Jurkat, Clone E6-1 (cell line): ENCODE results near the gene FGD3.

ENCODE experiments used
- DNase-seq: peaks from one replicate; pipeline ENCODE4 v3.0.0-alpha.2; 2011; ENCODE audit warnings: low read depth, low spot score
- H3K4me3 ChIP-seq: 2 replicates; pipeline ENCODE4 v1.5.1; 2011; ENCODE audit warnings: mild to moderate bottlenecking, low read length, control low read depth, moderate library complexity

The FGD3 gene

DNA sequence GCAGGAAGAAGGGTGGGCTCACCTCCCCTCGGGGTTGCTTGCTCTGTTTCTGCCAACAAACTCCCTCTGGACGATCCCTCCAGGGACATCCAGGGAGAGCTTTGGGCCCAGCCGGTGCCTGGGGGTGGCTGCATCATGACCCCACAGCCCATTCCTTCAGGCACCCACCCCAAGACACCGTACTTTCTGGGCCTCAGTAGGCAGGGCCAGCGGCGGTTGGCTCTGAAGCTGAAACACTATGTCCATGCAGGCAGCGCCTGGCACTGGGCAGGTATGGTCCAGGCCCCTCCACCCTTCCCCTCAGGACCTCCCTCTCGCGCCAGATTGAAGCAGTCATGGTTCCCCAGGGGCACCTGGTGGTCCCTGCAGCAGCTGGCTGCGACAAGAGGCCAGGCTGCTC, 92.7 kb downstream of the FGD3 start:
- H3K4me3 ChIP-seq: no peak overlapping the region
- no peak for DNase-seq

DNA sequence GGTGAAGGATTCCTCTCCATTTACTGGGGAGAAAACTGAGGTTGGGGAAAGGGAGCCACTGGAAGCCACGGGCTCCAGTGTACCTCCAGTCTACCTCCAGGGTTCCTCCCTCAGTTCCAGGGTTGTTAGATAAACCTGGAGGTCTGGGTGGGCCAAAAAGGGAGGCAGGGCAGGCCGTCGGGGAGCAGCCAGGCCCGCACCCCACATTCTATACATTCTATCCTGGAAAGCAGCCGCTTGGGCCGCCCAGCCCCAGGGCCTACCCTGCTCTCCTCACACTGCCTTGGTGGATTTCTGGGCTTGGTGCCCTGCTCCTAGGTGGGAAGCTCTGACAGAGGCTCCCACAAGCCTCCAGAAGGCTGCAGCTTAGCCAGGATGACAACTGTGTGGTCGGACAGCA, 93.1 kb downstream of the FGD3 start:
- H3K4me3 ChIP-seq: no peak overlapping the region
- no peak for DNase-seq

DNA sequence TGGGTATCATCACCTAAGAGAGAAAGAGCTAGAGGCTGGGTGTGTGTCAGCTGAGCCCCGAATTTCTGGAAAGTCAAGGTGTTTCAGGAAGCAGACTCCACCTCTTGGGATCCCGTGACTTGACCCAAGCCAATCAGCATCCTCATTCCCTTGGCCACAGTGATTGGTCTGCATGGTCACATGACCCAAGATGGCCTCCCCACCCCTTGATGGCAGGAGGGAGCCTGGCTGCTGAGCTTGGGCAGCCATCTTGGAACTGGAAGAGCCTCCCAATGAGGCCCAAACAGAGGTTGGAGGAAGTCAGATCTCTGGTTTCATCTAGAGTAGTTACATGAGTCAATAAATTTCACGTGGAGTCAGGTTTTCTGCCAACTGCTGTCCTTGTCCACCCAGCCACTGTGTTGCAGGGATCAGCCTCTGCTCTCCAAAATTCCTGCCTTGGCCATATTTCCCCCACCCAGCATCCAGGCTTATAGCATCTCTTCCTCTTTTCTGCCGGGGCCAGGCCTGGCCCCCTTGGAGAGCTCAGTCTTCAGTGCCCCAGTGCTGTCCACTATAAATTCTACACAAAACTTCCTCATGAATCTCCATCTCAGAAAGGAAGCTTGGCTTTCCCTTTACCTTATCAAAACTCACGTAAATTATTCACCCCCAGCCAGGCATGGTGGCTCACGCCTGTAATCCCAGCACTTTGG, 93.9 kb downstream of the FGD3 start:
- no peak for DNase-seq
- no peak overlapping the region for H3K4me3 ChIP-seq

DNA sequence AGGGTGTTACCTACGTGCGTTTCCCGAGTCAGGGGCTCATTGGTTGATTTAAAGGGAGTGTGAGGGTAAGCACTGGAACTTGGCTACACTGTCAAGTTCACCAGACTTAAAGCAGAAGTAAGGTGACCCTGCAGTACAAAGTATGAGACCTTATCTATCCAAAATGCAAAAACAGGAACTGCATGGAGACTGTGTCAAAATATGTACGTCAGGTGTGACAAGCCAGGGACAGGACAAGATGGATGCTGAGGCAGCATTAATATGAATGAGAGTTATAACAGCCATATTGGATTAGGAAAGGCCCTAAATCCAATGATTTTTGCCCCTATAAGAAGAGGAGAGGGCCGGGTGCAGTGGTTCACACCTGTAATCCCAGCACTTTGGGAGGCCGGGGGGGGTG, 95.8 kb downstream of the FGD3 start:
- no peak overlapping the region for H3K4me3 ChIP-seq
- no peak for DNase-seq

DNA sequence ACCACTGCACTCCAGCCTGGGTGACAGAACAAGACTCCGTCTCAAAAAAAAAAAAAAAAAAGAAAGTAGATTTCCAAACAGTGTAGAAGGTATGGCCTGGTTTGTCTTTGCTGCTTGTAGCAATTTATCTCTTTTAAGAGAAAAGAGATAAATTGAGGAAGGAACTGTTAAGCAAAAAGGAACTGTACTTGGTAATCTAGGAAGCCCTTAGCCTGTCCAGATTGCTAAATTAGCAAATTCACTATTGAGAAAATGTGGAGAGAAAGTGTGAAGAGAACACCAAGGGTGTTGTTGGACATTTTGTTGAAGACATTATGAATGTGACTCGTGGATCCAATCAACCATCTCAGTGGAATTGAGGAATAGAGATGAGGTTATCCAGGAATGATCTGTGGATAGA, 98.2 kb downstream of the FGD3 start:
- no peak for DNase-seq
- H3K4me3 ChIP-seq: no peak overlapping the region

DNA sequence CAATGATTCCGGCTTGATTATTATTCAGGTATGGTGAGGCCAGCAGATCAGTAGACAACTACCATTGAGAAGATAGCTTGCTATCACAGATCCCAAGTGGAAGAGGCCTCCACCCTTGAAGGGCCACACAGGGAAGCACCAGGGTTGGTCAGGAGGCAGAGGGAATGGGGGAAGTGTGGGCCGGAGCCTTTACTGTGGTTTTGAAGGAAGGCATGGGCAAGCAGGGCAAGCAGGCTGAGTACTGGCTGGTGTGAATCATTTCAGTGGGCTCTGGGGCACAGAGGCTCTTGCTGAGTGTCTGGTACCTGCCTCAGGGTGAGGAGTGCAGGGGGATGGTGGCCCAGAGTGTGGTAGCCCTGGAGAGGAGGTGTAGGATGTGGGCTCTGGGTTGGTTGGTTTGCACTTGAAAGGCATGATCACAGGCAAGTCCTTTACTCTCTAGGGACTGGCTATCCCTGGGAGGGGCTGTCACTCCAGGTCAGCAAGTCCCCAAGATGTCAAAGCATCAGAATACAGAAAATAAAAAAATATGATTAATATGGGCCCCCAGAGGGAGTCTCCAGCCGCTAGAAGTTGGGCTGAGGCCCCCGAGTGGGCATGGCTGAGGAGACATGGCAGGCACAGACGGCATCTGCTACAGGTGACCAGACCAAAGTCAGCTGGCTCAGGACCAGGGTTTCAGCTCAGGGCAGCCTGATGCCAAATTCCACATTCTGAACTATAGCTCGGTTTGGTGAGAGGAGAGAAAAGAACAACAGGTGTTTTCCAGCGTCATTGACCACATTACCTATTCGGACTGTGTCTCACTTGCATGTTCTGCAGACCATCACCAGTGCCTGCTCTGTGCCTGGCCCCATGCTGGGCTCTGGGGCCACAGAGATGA, 101.5 kb downstream of the FGD3 start:
- no peak for DNase-seq
- no peak overlapping the region for H3K4me3 ChIP-seq

DNA sequence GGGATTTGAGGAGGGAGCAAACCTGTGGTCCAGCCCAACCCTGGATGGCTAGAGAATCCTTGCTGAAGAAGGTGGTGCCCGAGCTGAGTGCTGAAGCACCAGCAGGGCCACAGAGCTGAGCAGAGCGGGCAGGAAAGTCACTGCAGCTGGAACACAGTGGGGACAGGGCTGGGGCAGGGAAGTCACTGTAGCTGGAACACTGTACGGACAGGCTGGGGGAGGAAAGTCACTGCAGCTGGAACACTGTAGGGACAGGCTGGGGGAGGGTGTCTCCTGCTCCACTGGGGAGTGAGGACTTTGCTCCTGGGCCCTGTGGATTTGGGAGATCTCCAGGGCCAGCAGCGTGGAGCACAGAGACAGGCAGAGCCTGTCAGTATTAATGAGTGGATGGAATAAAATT, 102.2 kb downstream of the FGD3 start:
- H3K4me3 ChIP-seq: no peak overlapping the region
- DNase-seq: no peak

DNA sequence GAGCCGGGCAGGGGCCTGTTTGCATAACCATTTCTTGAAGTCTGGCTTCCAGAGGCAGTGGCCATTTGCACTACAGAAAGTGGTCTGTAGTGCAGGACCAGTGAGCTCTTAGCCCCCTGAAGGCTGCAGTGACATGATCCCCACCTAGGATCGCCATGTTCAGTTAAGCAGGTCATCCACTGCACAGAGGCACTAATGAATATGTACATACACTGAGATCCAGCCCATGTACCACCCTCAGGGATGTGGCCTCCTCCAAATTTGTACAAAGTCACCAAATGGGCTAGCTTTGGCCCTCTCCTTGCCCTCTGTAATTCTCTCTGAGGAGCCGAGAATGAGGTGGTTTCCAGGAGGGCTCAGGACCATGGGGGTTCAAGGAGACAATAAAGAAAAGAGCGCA, 102.9 kb downstream of the FGD3 start:
- no peak for DNase-seq

DNA sequence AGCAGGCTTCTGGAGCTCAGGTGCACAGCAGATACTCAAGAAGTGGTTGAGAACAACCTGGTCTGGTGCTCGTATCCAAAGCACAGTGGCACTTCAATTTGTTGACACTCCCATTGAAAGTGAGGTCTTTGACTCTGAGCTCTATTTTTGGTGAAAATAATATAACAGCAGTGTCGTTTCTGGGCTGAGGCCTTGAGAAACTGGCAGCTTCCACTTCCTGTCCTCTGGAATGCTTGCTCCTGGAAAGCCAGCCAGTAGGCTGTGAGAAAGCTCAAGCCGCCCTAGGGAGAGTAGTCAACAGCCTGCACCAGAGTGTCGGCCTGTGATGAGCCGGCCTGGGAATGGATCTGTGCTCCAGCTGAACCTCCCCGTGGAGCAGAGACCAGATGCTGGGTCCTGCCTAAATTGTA, 104.4 kb downstream of the FGD3 start:
- DNase-seq: no peak
- no peak overlapping the region for H3K4me3 ChIP-seq

More for the DNA sequence above, 102.9 kb downstream of the FGD3 start:
- no peak overlapping the region for H3K4me3 ChIP-seq

DNA sequence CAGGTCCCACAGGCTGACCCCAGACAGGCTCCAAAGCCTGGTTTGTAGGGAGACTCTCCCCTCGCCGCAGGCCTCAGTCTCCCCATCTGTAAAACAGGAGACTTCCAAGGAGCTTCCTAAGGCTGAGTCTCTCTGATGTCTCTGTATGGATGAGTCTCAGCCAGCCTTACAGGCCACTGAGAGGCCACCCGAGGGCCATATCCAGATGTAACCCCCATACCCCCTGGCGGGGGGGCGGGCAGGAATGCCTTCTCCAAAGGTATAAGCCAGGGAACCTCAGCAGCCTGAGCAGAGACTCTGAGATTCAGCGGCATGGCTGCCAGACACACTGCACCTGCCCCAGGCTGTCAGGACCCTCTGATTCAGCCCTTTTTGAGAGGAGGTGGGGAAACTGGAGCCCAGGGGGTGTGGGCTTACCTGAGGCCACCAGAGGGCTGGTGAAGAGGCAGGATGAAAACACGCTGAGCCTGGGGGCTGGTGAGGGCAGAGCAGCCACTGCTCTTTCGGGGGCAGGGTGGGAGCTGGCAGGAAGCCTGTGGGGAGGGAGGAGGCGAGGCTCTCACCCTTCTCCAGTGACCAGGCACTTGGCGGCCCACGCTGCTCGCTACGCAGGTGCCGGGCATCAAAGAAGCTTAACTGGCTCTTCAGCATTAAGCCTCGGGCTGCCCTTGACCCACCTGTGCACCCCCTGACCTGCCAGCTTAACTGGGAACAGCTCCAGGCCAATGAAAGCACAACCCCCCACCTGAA, 105.6 kb downstream of the FGD3 start:
- H3K4me3 ChIP-seq: no peak overlapping the region
- DNase-seq: no peak

DNA sequence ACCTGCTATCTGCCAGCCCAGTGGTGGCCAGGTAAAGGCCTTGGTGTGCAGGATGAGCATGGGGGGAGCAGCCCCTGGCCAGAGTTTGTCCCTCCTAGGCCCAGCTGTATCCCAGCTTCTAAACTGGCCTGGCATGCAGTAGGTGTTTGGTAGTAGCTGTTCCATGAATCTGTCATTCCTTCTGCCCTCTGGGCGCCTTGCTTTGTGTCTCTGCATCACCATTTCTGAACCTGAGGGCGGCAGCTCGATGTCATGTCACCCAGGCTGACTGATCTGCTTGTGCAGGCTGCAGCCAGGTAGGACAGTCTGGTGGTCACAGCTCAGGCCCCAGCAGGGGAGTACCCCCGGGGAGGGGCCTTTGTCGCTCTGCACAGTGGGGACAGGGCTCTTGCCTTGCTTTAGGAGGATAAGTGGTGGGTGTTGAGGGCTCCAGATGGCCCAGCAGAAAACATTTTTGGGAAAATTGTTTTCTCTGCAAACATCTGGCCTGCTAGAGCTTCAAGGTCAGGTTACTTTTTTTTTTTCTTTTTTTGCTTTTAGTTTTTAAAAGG, 106.5 kb downstream of the FGD3 start:
- no peak overlapping the region for H3K4me3 ChIP-seq
- DNase-seq: no peak

DNA sequence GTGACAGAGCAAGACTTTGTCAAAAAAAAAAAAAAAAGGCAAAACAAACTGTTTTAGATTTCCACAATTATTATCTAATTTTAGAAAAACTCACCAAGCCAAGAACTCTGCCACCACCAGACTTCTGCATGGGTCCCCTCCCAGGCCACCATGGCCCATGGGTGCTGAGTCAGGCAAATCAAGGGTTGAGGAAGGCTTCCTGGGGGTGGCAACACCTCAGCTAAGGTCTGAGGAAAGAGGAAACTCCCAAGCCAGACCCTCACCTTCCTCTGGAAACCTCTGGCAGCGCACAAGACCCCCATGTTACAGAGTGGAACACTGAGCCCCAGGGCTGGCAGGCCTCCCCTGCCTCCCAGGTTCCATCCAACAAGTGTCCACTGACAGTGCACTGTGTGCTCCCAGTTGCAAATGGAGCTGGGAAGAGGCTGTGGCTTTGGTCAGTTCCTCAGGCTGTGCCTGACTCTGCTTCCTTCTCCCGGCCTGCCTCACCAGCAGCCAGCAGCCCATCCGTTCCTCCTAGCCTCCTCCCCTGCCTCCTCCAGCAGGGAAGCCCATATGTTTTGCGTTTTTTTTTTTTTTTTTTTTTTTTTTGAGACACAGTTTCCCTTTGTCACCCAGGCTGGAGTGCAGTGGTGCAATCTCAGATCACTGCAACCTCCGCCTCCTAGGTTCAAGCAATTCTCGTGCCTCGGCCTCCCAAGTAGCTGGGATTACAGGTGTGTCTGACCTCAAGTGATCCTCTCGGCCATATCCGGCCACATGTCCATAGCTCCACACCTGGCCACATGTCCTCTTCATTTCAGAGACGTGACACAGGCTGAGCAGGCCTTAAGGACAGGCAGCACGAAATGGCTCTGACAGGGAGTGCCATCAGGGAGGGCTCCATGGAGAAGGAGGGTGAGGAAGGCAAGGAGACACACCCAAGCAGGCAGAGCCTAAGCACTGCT, 107.7 kb downstream of the FGD3 start:
- DNase-seq: no peak
- H3K4me3 ChIP-seq: no peak overlapping the region

DNA sequence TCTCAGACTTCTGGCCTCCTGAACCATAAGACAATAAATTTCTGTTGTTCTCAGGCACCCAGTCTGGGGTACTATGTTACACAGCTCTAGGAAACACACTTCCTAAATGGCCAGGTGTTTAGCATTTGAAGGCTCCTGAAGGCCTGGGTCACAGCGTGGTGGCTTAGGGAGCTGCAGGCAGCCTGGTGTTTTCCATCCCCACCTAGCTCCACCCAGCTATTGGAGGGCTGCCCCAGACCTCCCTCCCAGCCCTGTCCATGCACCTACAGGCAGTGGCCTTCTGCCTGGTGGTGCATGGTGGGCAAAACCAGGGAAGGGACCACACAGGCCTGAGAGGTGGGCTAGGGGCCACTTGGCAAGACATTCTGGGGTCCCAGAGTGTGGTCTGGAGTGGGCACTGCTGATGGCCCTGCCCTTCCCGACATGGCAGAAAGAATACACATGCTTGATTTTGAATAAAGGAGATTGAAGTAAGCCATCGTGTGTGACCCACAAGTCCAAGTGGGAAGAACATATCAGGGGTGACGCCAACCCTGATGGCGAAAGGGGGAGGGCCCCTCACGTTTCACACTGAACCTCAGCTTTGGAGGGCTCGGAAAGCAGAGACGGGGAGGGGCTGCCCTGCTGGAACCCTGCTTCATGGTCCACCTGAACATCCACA, 109.8 kb downstream of the FGD3 start:
- no peak overlapping the region for H3K4me3 ChIP-seq
- DNase-seq: no peak

DNA sequence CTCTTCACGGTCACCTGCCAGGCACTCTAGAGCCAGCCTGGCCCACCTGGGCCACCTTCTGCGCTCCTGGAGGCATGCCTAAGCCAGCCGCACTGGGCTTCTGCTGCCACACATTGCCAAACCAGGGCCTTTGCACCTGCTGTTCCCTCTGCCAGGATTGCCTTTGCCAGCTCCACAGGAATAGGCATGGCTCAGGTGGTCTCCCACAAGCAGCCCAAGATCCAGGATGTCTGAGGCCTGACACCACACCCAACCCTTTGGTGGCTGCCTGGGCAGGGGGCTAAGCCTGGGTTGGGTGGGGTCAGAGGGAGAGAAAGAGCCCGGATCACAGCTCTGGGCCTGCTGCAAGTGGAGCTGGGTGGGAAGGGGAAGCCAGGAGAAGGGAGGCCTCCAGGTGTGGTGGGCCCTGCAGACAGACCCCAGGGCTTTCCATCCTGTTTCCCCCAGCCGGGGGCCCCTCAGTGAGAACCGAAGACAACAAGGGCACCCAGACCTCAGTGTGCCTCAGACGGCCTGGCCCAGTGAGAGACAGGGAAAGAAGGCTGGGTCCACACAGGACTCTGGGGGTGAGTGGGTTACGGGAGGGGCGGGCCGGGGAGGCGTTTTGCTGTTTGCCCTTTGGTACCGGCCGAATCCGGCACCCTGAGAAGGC, 110.5 kb downstream of the FGD3 start:
- no peak overlapping the region for H3K4me3 ChIP-seq
- no peak for DNase-seq

DNA sequence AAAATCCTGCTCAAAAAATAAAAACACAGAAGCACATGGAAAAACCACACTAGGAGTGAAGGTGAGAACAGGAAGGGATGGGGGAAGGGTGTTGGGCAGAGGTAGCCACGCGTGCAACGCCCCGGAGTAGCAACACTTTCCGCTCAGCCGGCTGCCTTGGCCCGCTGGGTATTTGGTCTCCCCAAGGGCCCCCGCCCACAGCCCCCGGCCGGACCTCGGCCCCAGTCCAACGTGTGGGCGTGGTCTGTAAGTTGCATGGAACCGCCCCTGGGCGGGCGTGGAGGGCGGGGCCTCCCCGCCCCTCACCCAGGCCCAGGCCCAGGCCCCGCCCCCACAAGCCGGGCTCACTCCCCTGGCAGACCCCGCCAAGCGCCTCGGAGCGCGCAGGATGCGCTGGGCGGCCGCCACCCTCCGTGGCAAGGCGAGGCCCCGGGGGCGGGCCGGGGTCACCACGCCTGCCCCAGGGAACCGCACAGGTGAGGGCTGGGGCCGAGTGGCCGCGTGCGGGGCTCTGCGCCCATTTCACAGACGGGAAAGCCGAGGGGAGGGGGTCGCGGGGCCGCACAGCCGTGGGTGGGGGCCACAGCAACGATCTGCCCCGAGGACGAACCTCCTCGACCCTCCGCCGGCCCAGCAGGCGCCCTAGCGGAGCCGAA, 111.2 kb downstream of the FGD3 start, which contains the start of gene SUSD3:
SUSD3 (plus strand) TSS at position 347 of the 656 bp plus-strand sequence; CDS start at position 389, 42 bp downstream.
- no peak within 1 kb of the TSS for H3K4me3 ChIP-seq
- no peak for DNase-seq

DNA sequence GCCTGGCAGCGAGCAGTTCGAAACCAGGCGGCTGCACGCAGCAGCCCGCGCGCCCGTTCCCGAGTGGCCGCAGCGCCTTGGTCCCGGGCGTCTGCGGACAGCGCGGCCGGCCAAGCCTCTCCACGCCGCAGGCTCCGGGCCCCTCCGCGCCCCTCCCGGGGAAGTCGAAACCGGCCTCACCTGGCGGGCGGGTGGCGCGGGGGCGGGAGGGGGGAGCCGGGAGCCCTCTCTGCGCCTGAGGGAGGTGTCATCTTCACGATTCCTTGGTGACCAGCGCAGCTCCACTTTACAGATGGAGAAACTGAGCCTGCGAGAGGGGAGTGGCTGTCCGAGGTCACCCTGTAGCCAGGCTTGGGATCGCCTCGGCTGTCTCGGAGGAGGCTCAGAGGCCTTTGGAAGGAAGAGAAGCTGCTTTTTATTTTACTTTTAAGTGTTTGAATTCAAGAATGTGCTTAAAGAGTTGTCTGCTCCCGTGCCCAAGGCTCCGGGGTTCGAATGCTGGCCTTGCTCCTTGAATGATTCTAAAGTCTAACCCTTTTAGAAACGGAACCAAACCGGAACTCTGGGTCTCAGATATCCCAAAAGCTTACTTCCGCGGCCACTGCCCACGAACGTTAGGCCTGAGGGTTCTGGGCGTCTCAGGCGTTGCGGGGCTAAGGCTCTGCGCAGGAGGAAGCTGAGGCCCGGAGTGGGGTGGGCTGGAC, 111.8 kb downstream of the FGD3 start:
- no peak overlapping the region for H3K4me3 ChIP-seq

More for the DNA sequence above, 111.8 kb downstream of the FGD3 start:
- no peak for DNase-seq
